ENCODE results near the gene CAMK1G.

Gene CAMK1G

GRCh38 chr1:209565759-209566678 is 17.5 kb upstream of the CAMK1G start:
- DNase-seq = peak; percentile 22 to 65

GRCh38 chr1:209567698-209568175 is 15.8 kb upstream of the CAMK1G start:
- no peak for DNase-seq

GRCh38 chr1:209569455-209570207 is 13.9 kb upstream of the CAMK1G start:
- DNase-seq = peak; percentile 2

- DNase-seq = no peak
These were observed 12.8 kb upstream of the CAMK1G start for GRCh38 chr1:209570743-209571142.

GRCh38 chr1:209576392-209577197 is 6.9 kb upstream of the CAMK1G start:
- DNase-seq = peak; percentile 16 to 31

- DNase-seq = no peak
These were observed 6.2 kb upstream of the CAMK1G start for GRCh38 chr1:209577346-209577745.

GRCh38 chr1:209580577-209580976 is 2.9 kb upstream of the CAMK1G start:
- DNase-seq = no peak

- no peak for DNase-seq
These were observed 738 bp downstream of the CAMK1G start for GRCh38 chr1:209584231-209584672.

- no peak for DNase-seq
These were observed 1.7 kb downstream of the CAMK1G start for GRCh38 chr1:209585197-209585596.

GRCh38 chr1:209585672-209586071 is 2.2 kb downstream of the CAMK1G start:
- no peak for DNase-seq

GRCh38 chr1:209586221-209586740 is 2.8 kb downstream of the CAMK1G start:
- no peak for DNase-seq

- DNase-seq = no peak
These were observed 4.3 kb downstream of the CAMK1G start for GRCh38 chr1:209587789-209588188.

GRCh38 chr1:209589440-209589839 is 5.9 kb downstream of the CAMK1G start:
- DNase-seq = no peak

- no peak for DNase-seq
These were observed 6.3 kb downstream of the CAMK1G start for GRCh38 chr1:209589863-209590262.

GRCh38 chr1:209590405-209590804 is 6.9 kb downstream of the CAMK1G start:
- DNase-seq = no peak

- DNase-seq = no peak
These were observed 10.2 kb downstream of the CAMK1G start for GRCh38 chr1:209593747-209594146.

GRCh38 chr1:209594440-209594839 is 10.9 kb downstream of the CAMK1G start:
- DNase-seq = no peak

GRCh38 chr1:209595028-209595427 is 11.5 kb downstream of the CAMK1G start:
- no peak for DNase-seq

GRCh38 chr1:209595599-209596285 is 12.2 kb downstream of the CAMK1G start:
- DNase-seq = no peak

GRCh38 chr1:209597499-209597898 is 14.0 kb downstream of the CAMK1G start:
- DNase-seq = no peak

GRCh38 chr1:209598227-209598626 is 14.7 kb downstream of the CAMK1G start:
- no peak for DNase-seq

GRCh38 chr1:209600541-209600940 is 17.0 kb downstream of the CAMK1G start:
- DNase-seq = no peak

Measured in bone marrow (tissue), 2 donors.